Lung (tissue), 12 donors: ENCODE data around the gene TALDO1. TPM values are rescaled to one million over a fixed set of nuclear protein-coding genes. Genes with fewer than 3 reads are reported as not detected.

Experiments
- ATAC-seq: fragments of 200-7000 bp; cut with Tn5 transposase; one replicate; pipeline ENCODE4 v1.9.1; 2020; ENCODE audit warnings: moderate number of reproducible peaks; ENCODE audit not compliant: insufficient read depth, low FRiP score
- DNase-seq, 3 donors: peaks; one replicate each; pipeline ENCODE4 v3.0.0-alpha.2; 2013 to 2017
- H3K27ac ChIP-seq, 2 donors: one replicate each; pipeline ENCODE4 v1.5.1; 2013; ENCODE audit warnings: mild to moderate bottlenecking in 2 of 2, moderate library complexity in 2 of 2, control low read depth in 1 of 2, inconsistent platforms in 1 of 2, low read depth in 1 of 2, low read length in 1 of 2
- H3K27me3 ChIP-seq, 3 donors: one replicate each; pipeline ENCODE4 v1.5.1; 2013; ENCODE audit warnings: low read length in 2 of 3; ENCODE audit not compliant: control insufficient read depth in 3 of 3, insufficient read depth in 3 of 3
- H3K36me3 ChIP-seq, 4 donors: one replicate each; pipeline ENCODE4 v1.5.1; 2013; ENCODE audit warnings: low read length in 4 of 4, mild to moderate bottlenecking in 1 of 4, moderate library complexity in 1 of 4; ENCODE audit not compliant: control insufficient read depth in 4 of 4, insufficient read depth in 4 of 4
- H3K4me1 ChIP-seq, 5 donors: one replicate each; pipeline ENCODE4 v1.5.1; 2013; ENCODE audit warnings: low read length in 5 of 5, mild to moderate bottlenecking in 2 of 5, moderate library complexity in 1 of 5; ENCODE audit not compliant: control insufficient read depth in 5 of 5, insufficient read depth in 5 of 5
- H3K4me3 ChIP-seq: one replicate; pipeline ENCODE4 v1.5.1; 2013; ENCODE audit warnings: mild to moderate bottlenecking, control low read depth, moderate library complexity
- H3K9ac ChIP-seq, 2 donors: one replicate each; pipeline ENCODE4 v1.5.1; 2013; ENCODE audit warnings: low read length in 2 of 2, control low read depth in 1 of 2; ENCODE audit not compliant: insufficient read depth in 1 of 2
- H3K9me3 ChIP-seq, 4 donors: one replicate each; pipeline ENCODE4 v1.5.1; 2013; ENCODE audit warnings: low read length in 3 of 4, mild to moderate bottlenecking in 1 of 4, moderate library complexity in 1 of 4; ENCODE audit not compliant: control insufficient read depth in 4 of 4, insufficient read depth in 3 of 4
- CTCF ChIP-seq: IDR thresholded peaks from 2 replicates; pipeline ENCODE4 v1.5.1; 2012; ENCODE audit warnings: mild to moderate bottlenecking; ENCODE audit errors: control extremely low read depth, extremely low read depth
- WGBS, 2 donors: extraction: QIAGEN DNeasy Blood & Tissue Kit; methylation state at CpG; one replicate each; pipeline ENCODE4 v1.1.7; 2013; 5-methylcytosine and 5-hydroxymethylcytosine counted together
- polyA plus RNA-seq, 2 donors: library from polyadenylated mRNA; stranded (reverse); fragments of 200-250 nt; gene quantifications; one replicate each; pipeline ENCODE4 v1.2.1, GENCODE V29; 2013
- total RNA-seq, 2 donors: library from RNA; depleted of rRNA in 1 of 2; stranded (reverse); fragments of >200 nt in 1 of 2; gene quantifications; one replicate each; pipeline ENCODE4 v1.2.1, GENCODE V29; 2014 to 2021
- donor health status: control.
- donor health status: control.
- donor health status: Bipolar disorder and iron deficiency.
- donor health status: healthy.
- donor health status: DM: yes; HTN: yes; CAD: no.

TALDO1 gene
- total and polyA plus RNA-seq, 4 donors: 128 to 311 (median 239) TPM

- Histone ChIP-seq H3K36me3 (peaks cover 0 to 56% (median 17%) of the 10 kb centered on the region in 4 donors), H3K4me3 (no peak overlapping the region), H3K9me3 (no peaks in the 10 kb centered on the region), H3K27me3 (no peaks in the 10 kb centered on the region), H3K9ac (no peak overlapping the region), H3K27ac (no peak overlapping the region), H3K4me1 (peaks cover 0 to 2% (median 0%) of the 10 kb centered on the region in 5 donors)
- ATAC-seq: no peak
- no peak for DNase-seq
- 91% methylated on average over 23 of the region's 23 CpGs for WGBS, 2 donors
- no peak for TF ChIP-seq CTCF
Observed at GRCh38 chr11:769887-770641, 22.8 kb downstream of the TALDO1 start.

- peaks cover 0 to 8% (median 0%) of the 10 kb centered on the region in 5 donors for H3K4me1 ChIP-seq
- peaks cover 0 to 50% (median 15%) of the 10 kb centered on the region in 4 donors for H3K36me3 ChIP-seq
- no peak for DNase-seq
- no peaks in the 10 kb centered on the region for H3K27me3 ChIP-seq
- ATAC-seq: no peak
- no peak overlapping the region for H3K27ac ChIP-seq
- TF ChIP-seq CTCF: no peak
- 91 to 95% methylated on average over 32 of the region's 32 CpGs for WGBS, 2 donors
- H3K4me3 ChIP-seq: no peak overlapping the region
- H3K9ac ChIP-seq: no peak overlapping the region
- no peaks in the 10 kb centered on the region for H3K9me3 ChIP-seq
Observed at GRCh38 chr11:770642-771616, 23.7 kb downstream of the TALDO1 start.

- no peak for ATAC-seq
- DNase-seq: no peak
- 86 to 90% methylated on average over 15 of the region's 15 CpGs for WGBS, 2 donors
- Histone ChIP-seq H3K27me3 (no peaks in the 10 kb centered on the region), H3K9ac (no peak overlapping the region), H3K36me3 (peaks cover 0 to 45% (median 12%) of the 10 kb centered on the region in 4 donors), H3K4me1 (peaks cover 0 to 12% (median 3%) of the 10 kb centered on the region in 5 donors), H3K9me3 (no peaks in the 10 kb centered on the region), H3K4me3 (no peak overlapping the region), H3K27ac (no peak overlapping the region)
- no peak for TF ChIP-seq CTCF
Observed at GRCh38 chr11:771617-772204, 24.4 kb downstream of the TALDO1 start.
